Effector memory CD8-positive, alpha-beta T cell (primary cell): ENCODE data around the gene CCL26.

Source experiments
- ATAC-seq: fragments of 150-1000 bp; cut with Tn5 transposase; replicated peaks from 2 replicates; pipeline ENCODE4 v1.10.0; 2021; ENCODE audit warnings: mild to moderate bottlenecking, moderate library complexity
- DNase-seq, 3 experiments: peaks; one replicate each; pipeline ENCODE4 v3.0.0; 2021
- H3K27ac Mint-ChIP-seq, 2 donors: one replicate each; pipeline ENCODE4 v1.8.0; 2022; ENCODE audit warnings: mild to moderate bottlenecking in 2 of 2, mixed read lengths in 2 of 2, moderate library complexity in 2 of 2
- H3K27me3 Mint-ChIP-seq, 2 donors: one replicate each; pipeline ENCODE4 v1.8.0; 2022; ENCODE audit warnings: mixed read lengths in 2 of 2
- H3K36me3 Mint-ChIP-seq: one replicate; pipeline ENCODE4 v1.8.0; 2022; ENCODE audit warnings: mild to moderate bottlenecking, moderate library complexity, mixed read lengths; ENCODE audit not compliant: insufficient read depth
- H3K4me1 Mint-ChIP-seq, 2 donors: one replicate each; pipeline ENCODE4 v1.8.0; 2022; ENCODE audit warnings: low read depth in 2 of 2, mixed read lengths in 2 of 2
- H3K4me3 Mint-ChIP-seq, 2 donors: one replicate each; pipeline ENCODE4 v1.8.0; 2022; ENCODE audit warnings: mild to moderate bottlenecking in 2 of 2, mixed read lengths in 2 of 2, moderate library complexity in 2 of 2
- H3K9me3 Mint-ChIP-seq, 2 donors: one replicate each; pipeline ENCODE4 v1.8.0; 2022; ENCODE audit warnings: mixed read lengths in 2 of 2
- total RNA-seq, 9 experiments: gene quantifications; one replicate each; lab custom pipeline; 2026; lab: John Stamatoyannopoulos, UW

The CCL26 gene, protein sequence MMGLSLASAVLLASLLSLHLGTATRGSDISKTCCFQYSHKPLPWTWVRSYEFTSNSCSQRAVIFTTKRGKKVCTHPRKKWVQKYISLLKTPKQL
- total RNA-seq, result 0 to 0.07 (median 0) reads per million in 9 experiments

DNA sequence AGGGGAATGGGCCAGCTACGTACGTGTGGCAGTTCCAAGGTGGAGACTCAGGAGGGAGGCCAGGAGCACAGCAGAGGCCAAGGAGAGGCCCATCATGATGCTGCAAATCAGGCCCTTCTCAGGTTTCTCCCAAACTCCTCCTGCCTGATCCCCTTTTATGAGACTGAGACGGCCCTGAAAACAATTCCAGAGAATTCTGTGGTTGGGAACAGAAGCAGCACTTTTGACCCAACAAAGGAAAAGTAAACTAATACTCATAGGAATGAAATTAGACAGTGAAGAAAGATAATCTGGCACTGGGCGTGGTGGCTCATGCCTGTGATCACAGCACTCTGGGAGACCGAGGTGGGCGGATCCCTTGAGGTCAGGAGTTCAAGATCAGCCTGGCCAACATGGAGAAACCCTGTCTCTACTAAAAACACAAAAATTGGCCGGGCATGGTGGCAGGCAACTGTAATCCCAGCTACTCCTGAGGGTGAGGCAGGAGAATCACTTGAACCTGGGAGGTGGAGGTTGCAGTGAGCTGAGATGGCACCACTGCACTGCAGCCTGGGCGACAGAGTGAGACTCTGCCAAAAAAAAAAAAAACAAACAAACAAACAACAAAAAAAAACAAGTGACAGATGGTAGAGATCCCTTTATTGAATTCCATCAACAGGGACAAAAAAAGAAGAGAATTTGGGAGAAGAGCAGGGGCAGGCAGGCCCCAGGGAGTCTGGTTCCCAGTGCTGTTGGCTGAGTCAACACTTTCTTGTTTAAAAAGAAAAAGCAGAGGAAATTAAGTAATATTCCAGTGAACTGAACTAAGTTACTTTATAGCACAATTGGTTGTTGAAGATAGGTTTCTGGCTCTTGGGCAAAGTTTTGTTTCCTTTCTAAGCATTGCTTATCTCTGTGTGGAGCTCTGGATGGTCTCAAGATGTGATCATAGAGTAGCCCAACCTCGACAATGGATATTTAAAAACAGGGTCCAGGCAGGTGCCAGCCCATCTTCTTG, at the start of gene CCL26:
Gene CCL26 (minus strand): TSS at position 131 of the 997 bp plus-strand sequence. CDS start 35 bp downstream, at position 96.
- H3K27me3 Mint-ChIP-seq, result no peaks in the 10 kb centered on the region

DNA sequence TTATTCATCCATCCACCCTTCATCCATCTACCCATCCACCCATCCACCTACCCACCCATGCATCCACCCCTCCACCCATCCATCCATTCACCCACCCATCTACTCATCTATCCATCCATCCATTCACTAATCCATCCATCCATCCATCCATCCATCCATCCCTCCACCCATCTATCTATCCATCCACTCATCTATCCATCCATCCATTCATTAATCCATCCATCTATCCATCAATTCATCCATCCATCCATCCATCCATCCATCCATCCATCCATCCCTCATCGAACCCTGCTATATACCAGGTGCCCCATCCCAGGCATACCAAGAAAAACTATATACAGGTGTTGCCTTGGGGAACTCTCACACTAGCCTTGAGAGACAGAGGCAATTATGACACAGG, 48.7 kb upstream of the CCL26 start:
- no peak overlapping the region for H3K27ac Mint-ChIP-seq

More for the DNA sequence above, at the start of gene CCL26:
- Mint-ChIP-seq H3K27ac (peak within 1 kb of the TSS in 1 of 2 donors; percentile 38), H3K4me1 (peaks cover 7 to 16% of the 10 kb centered on the region in 2 donors), H3K4me3 (no peak within 1 kb of the TSS), H3K9me3 (no peaks in the 10 kb centered on the region), H3K36me3 (no peaks in the 10 kb centered on the region)
- ATAC-seq, result no peak
- DNase-seq, result no peak

DNA sequence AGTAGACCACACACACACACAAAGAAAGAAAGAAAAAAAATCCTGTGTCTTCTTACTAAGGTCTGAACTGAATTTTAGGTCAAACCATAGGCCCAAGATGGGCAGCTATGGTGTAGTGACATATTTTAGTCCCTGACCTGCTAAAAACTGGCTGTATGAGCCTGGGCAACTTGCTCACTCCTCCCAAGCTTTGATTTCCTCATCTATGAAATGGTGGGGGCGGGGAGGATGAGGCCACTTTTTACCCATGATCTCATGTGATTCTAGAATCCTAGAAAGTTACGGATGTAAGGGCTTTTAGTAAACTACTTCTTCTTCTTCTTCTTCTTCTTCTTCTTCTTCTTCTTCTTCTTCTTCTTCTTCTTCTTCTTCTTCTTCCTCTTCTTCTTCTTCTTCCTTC, 47.7 kb upstream of the CCL26 start:
- no peak overlapping the region for H3K27ac Mint-ChIP-seq
- H3K36me3 Mint-ChIP-seq, result peaks cover 6% of the 10 kb centered on the region
- ATAC-seq (no peak), DNase-seq (no peak)
- peaks cover 5 to 47% of the 10 kb centered on the region in 2 donors for H3K27me3 Mint-ChIP-seq
- H3K4me1 Mint-ChIP-seq, result no peaks in the 10 kb centered on the region
- H3K9me3 Mint-ChIP-seq, result no peaks in the 10 kb centered on the region
- H3K4me3 Mint-ChIP-seq, result no peak overlapping the region

More for the DNA sequence above, 48.7 kb upstream of the CCL26 start:
- H3K27me3 Mint-ChIP-seq, result peaks cover 5 to 39% of the 10 kb centered on the region in 2 donors
- ATAC-seq (no peak), DNase-seq (no peak)
- no peak overlapping the region for H3K4me3 Mint-ChIP-seq
- H3K4me1 Mint-ChIP-seq, result no peaks in the 10 kb centered on the region
- no peaks in the 10 kb centered on the region for H3K9me3 Mint-ChIP-seq
- peaks cover 3% of the 10 kb centered on the region for H3K36me3 Mint-ChIP-seq

- no peaks in the 10 kb centered on the region for H3K4me1 Mint-ChIP-seq
- H3K27ac Mint-ChIP-seq, result no peak overlapping the region
- DNase-seq (no peak), ATAC-seq (no peak)
- peaks cover 6% of the 10 kb centered on the region for H3K36me3 Mint-ChIP-seq
- H3K9me3 Mint-ChIP-seq, result no peaks in the 10 kb centered on the region
- H3K27me3 Mint-ChIP-seq, result peaks cover 5 to 58% of the 10 kb centered on the region in 2 donors
- no peak overlapping the region for H3K4me3 Mint-ChIP-seq
Measured at GRCh38 chr7:75818472-75818871, 46.5 kb upstream of the CCL26 start.

GRCh38 chr7:75817116-75817515, 45.1 kb upstream of the CCL26 start:
- Mint-ChIP-seq H3K27me3 (peaks cover 5 to 49% of the 10 kb centered on the region in 2 donors), H3K9me3 (no peaks in the 10 kb centered on the region), H3K27ac (peak overlapping the region in 1 of 2 donors; percentile 79), H3K4me3 (no peak overlapping the region), H3K4me1 (no peaks in the 10 kb centered on the region), H3K36me3 (peaks cover 3% of the 10 kb centered on the region)
- ATAC-seq (no peak), DNase-seq (no peak)

DNA sequence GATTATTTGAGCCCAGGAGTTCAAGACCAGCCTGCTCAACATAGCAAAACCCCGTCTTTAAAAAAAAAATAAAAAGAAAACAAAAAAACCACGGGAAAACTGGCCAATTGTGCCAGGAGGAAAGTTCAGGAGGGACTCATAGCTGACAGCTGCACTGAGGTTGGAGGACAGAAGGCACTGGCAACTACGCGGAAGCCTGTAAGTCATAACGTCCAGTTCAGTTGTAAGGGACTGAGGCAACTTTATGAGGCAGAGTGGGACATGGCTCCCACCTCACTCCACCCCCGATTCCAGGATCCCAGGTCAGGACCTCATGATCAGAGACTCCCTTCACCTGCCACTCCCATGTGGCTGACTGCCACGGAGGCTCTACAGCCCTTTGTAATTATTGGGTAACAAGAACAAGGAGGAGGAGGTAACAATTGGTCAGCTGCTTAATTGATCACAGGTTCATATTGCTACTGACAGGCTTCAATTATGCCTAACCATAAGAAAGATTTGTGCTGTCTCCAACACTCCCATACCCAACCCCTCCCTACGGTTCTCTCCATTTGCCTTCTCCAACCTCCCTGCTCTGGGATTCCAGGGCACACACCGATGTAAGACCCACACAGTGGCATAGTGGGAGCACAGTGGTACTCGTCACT, 43.5 kb upstream of the CCL26 start:
- DNase-seq (no peak), ATAC-seq (no peak)

GRCh38 chr7:75814407-75814947, 42.5 kb upstream of the CCL26 start:
- ATAC-seq (no peak), DNase-seq (no peak)
- Mint-ChIP-seq H3K27me3 (peaks cover 5 to 37% of the 10 kb centered on the region in 2 donors), H3K36me3 (peaks cover 3% of the 10 kb centered on the region), H3K4me1 (no peaks in the 10 kb centered on the region), H3K4me3 (no peak overlapping the region), H3K9me3 (no peaks in the 10 kb centered on the region), H3K27ac (no peak overlapping the region)

More for the DNA sequence above, 43.5 kb upstream of the CCL26 start:
- Mint-ChIP-seq H3K4me3 (no peak overlapping the region), H3K36me3 (peaks cover 3% of the 10 kb centered on the region), H3K27me3 (peaks cover 5 to 37% of the 10 kb centered on the region in 2 donors), H3K27ac (no peak overlapping the region), H3K9me3 (no peaks in the 10 kb centered on the region), H3K4me1 (no peaks in the 10 kb centered on the region)

DNA sequence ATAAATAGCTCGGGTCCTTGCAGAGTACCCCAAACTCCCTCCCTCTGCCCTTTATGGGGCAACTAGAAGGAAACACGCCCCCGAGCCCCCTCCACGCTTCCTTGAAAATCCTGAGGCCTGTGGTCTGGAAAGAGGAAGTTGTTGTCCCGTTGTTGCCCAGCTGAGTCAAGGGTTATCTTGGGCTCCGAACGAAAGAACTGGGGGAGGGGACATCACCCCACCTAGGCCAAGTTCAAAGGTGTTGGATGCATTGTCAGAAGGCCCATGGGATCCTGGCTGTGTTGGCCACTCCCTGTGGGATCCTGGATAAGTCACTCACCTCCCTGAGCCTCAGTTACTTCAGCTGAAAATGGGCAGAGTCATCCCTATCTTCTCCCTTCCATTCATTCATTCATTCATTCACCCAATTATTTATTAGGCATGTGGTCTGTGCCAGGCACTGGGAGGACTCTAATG, 41.8 kb upstream of the CCL26 start, which contains the start of gene CCL24:
Gene CCL24 (minus strand): TSS at position 26 of the 456 bp plus-strand sequence. CDS start 91 bp downstream, outside the sequence.
- Mint-ChIP-seq H3K27ac (no peak within 1 kb of the TSS), H3K27me3 (peaks cover 5 to 37% of the 10 kb centered on the region in 2 donors), H3K4me1 (no peaks in the 10 kb centered on the region), H3K9me3 (no peaks in the 10 kb centered on the region), H3K36me3 (peaks cover 3% of the 10 kb centered on the region), H3K4me3 (no peak within 1 kb of the TSS)
- DNase-seq (no peak), ATAC-seq (no peak)

DNA sequence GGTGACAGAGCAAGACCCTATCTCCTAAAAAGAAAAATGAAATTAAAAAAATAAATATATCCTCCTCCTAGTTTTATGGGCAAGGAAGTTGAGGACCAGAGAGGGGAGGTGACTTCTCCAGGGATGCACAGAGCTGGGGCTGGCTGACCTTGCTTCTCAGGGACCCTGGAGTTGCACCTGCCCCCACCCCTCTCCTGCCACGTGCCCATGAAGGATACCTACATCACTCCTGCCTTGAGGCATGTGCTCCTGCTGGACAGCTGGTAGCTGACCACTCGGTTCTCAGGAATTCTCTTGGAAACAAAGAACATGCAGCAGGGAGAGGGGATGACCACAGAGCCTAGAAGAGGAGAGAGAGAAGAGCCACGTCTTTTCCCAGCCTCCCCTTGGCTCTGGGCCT, 41.1 kb upstream of the CCL26 start:
- Mint-ChIP-seq H3K36me3 (peaks cover 3% of the 10 kb centered on the region), H3K4me1 (no peaks in the 10 kb centered on the region), H3K4me3 (no peak overlapping the region), H3K27me3 (peaks cover 5 to 37% of the 10 kb centered on the region in 2 donors), H3K9me3 (no peaks in the 10 kb centered on the region), H3K27ac (no peak overlapping the region)
- ATAC-seq, result no peak
- DNase-seq, result no peak

GRCh38 chr7:75811894-75812678, 40.1 kb upstream of the CCL26 start:
- ATAC-seq (no peak), DNase-seq (no peak)
- Mint-ChIP-seq H3K36me3 (peaks cover 3% of the 10 kb centered on the region), H3K9me3 (peaks cover 0 to 4% of the 10 kb centered on the region in 2 donors), H3K27ac (no peak overlapping the region), H3K4me3 (no peak overlapping the region), H3K27me3 (peaks cover 2 to 33% of the 10 kb centered on the region in 2 donors), H3K4me1 (no peaks in the 10 kb centered on the region)

DNA sequence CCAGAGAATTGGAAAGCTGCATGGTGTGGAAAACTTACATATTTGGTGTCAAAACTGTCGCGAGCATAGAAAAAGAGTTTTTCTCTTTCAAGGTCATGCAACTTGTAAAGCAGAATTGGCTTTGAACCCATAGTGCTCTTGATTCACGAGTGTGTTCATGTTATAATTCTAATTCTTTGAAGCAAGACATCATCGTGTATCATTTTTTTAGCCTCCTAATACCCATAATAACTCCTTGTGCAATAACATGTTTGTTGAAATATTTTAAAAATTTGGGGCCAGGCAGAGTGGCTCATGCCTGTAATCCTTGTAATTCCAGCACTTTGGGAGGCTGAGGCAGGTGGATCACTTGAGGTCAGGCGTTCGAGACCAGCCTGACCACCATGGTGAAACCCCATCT, 37.4 kb upstream of the CCL26 start:
- Mint-ChIP-seq H3K27me3 (peaks cover 0 to 17% of the 10 kb centered on the region in 2 donors), H3K27ac (no peak overlapping the region), H3K4me1 (no peaks in the 10 kb centered on the region), H3K9me3 (peaks cover 0 to 6% of the 10 kb centered on the region in 2 donors), H3K4me3 (no peak overlapping the region), H3K36me3 (no peaks in the 10 kb centered on the region)
- ATAC-seq (no peak), DNase-seq (no peak)

- DNase-seq, result no peak
- Mint-ChIP-seq H3K4me3 (no peak overlapping the region), H3K27ac (no peak overlapping the region), H3K27me3 (peaks cover 0 to 14% of the 10 kb centered on the region in 2 donors), H3K9me3 (peaks cover 0 to 6% of the 10 kb centered on the region in 2 donors), H3K4me1 (peaks cover 0 to 3% of the 10 kb centered on the region in 2 donors), H3K36me3 (no peaks in the 10 kb centered on the region)
- ATAC-seq, result no peak
Measured at GRCh38 chr7:75808106-75808505, 36.1 kb upstream of the CCL26 start.
